PC-3 (cell line): ENCODE results near the gene HYCC1. TPM values are rescaled to one million over a fixed set of nuclear protein-coding genes. Genes with fewer than 3 reads are reported as not detected.

Source experiments
- ATAC-seq: fragments of 200-7000 bp; cut with Tn5 transposase; 2 replicates; pipeline ENCODE4 v1.9.1; 2020; ENCODE audit warnings: mild to moderate bottlenecking, moderate library complexity
- BruUV-seq: library from RNA; stranded (reverse); fragments of 400-500 nt; replicated peaks from 2 replicates; lab custom pipeline; 2021; lab: Mats Ljungman, UMichigan
- CTCF ChIA-PET: fragments of 300-600 bp; sonication (Branson Sonifier 250); formaldehyde crosslinking; loops from one replicate; lab custom pipeline; 2022; ENCODE audit warnings: antibody characterized with exemption; lab: Charles Lee
- POLR2A ChIA-PET: fragments of 300-600 bp; sonication (Branson Sonifier 250); formaldehyde crosslinking; loops from one replicate; lab custom pipeline; 2022; ENCODE audit warnings: antibody characterized with exemption; ENCODE audit not compliant: unreplicated experiment; lab: Charles Lee
- DNase-seq: peaks from one replicate; pipeline ENCODE4 v3.0.0-alpha.2; 2015
- H2AFZ ChIP-seq: fragments of 300-600 bp; sonication (generic); 2 replicates; pipeline ENCODE4 v1.6.0; 2016; ENCODE audit warnings: antibody characterized with exemption, low read length
- H3F3A ChIP-seq: fragments of 300-600 bp; sonication (generic); one replicate; pipeline ENCODE4 v1.6.0; 2017; ENCODE audit warnings: antibody characterized with exemption, low read length, control low read depth, mild to moderate bottlenecking; ENCODE audit not compliant: unreplicated experiment
- H3K27ac ChIP-seq: fragments of 300-600 bp; sonication (generic); 2 replicates; pipeline ENCODE4 v1.5.1; 2016; ENCODE audit warnings: mild to moderate bottlenecking, low read length
- H3K27me3 ChIP-seq: fragments of 300-600 bp; sonication (generic); 2 replicates; pipeline ENCODE4 v1.6.1; 2016; ENCODE audit warnings: low read length, mixed read lengths
- H3K36me3 ChIP-seq: fragments of 300-600 bp; sonication (generic); 2 replicates; pipeline ENCODE4 v1.6.1; 2016; ENCODE audit warnings: low read depth, mixed run types, low read length, mixed read lengths
- H3K4me1 ChIP-seq: fragments of 300-600 bp; sonication (generic); 2 replicates; pipeline ENCODE4 v1.5.1; 2016; ENCODE audit warnings: low read length; ENCODE audit not compliant: insufficient read depth
- H3K4me2 ChIP-seq: fragments of 300-600 bp; sonication (generic); 2 replicates; pipeline ENCODE4 v1.6.0; 2016; ENCODE audit warnings: low read length
- H3K4me3 ChIP-seq: fragments of 300-600 bp; sonication (generic); 2 replicates; pipeline ENCODE4 v1.5.1; 2016; ENCODE audit warnings: mild to moderate bottlenecking, low read length, mixed read lengths
- H3K79me2 ChIP-seq: fragments of 300-600 bp; sonication (generic); 2 replicates; pipeline ENCODE4 v1.6.1; 2017; ENCODE audit warnings: low read length, mixed read lengths
- H3K9ac ChIP-seq: fragments of 300-600 bp; sonication (generic); 2 replicates; pipeline ENCODE4 v1.6.0; 2016; ENCODE audit warnings: mild to moderate bottlenecking, low read length
- H3K9me2 ChIP-seq: fragments of 300-600 bp; sonication (generic); replicated peaks from 2 replicates; pipeline ENCODE4 v1.6.1; 2016; ENCODE audit warnings: mixed run types, low read length, mixed read lengths
- H3K9me3 ChIP-seq: fragments of 300-600 bp; sonication (generic); 2 replicates; pipeline ENCODE4 v1.6.1; 2016; ENCODE audit warnings: low read length, mixed read lengths
- H4K20me1 ChIP-seq: fragments of 300-600 bp; sonication (generic); 2 replicates; pipeline ENCODE4 v1.6.1; 2016; ENCODE audit warnings: low read length, mixed read lengths
- EZH2 ChIP-seq: fragments of 300-600 bp; sonication (generic); IDR thresholded peaks from one replicate; pipeline ENCODE4 v1.6.1; 2017; ENCODE audit warnings: antibody characterized with exemption, mild to moderate bottlenecking, low read length; ENCODE audit not compliant: unreplicated experiment
- EZH2phosphoT487 ChIP-seq: fragments of 300-600 bp; sonication (generic); IDR thresholded peaks from 2 replicates; pipeline ENCODE4 v1.6.1; 2018; ENCODE audit warnings: mild to moderate bottlenecking, antibody characterized with exemption, low read length, borderline replicate concordance
- intact Hi-C: fragments of 100-400 bp; cut with micrococcal nuclease; formaldehyde crosslinking; loops from 2 replicates; pipeline ENCODE4 v1.9.0; 2023
- total RNA-seq: library from RNA; depleted of rRNA; stranded (reverse); fragments of >200 nt; gene quantifications from 2 replicates; pipeline ENCODE4 v1.2.3, GENCODE V29; 2014
- TF ChIP-seq, protein P1 (sequence below): fragments of 300-600 bp; sonication (generic); conservative IDR thresholded peaks from 2 replicates; pipeline ENCODE4 v1.5.1; 2017; ENCODE audit warnings: antibody characterized with exemption, low read depth, mild to moderate bottlenecking, low read length

The HYCC1 gene
- total RNA-seq, 1 experiment from 2014 or later, result 15.5 TPM

- CTCF ChIA-PET, result no interaction called here
- H3K27me3 ChIP-seq, result no peaks in the 10 kb centered on the region
Observed at GRCh38 chr7:23061327-23061726, 47.4 kb upstream of the HYCC1 start.

GRCh38 chr7:23058408-23059096 lies 44.6 kb upstream of the HYCC1 start:
- H3K4me3 ChIP-seq, result no peak overlapping the region
- DNase-seq, result no peak
- no peaks in the 10 kb centered on the region for H3K9me2 ChIP-seq
- H3K79me2 ChIP-seq, result no peaks in the 10 kb centered on the region
- H3K27ac ChIP-seq, result no peak overlapping the region
- ChIA-PET CTCF (interaction anchor here (0.6 kb wide), 1 partner anchor 485 kb away, joined by 4 read pairs; no protein-coding TSS in a partner anchor), POLR2A (interaction anchor here (0.6 kb wide), 1 partner anchor 238 kb away, joined by 8 read pairs; no protein-coding TSS in a partner anchor)
- H3K36me3 ChIP-seq, result no peaks in the 10 kb centered on the region
- no peak overlapping the region for H2AFZ ChIP-seq
- TF ChIP-seq, protein P1, sequence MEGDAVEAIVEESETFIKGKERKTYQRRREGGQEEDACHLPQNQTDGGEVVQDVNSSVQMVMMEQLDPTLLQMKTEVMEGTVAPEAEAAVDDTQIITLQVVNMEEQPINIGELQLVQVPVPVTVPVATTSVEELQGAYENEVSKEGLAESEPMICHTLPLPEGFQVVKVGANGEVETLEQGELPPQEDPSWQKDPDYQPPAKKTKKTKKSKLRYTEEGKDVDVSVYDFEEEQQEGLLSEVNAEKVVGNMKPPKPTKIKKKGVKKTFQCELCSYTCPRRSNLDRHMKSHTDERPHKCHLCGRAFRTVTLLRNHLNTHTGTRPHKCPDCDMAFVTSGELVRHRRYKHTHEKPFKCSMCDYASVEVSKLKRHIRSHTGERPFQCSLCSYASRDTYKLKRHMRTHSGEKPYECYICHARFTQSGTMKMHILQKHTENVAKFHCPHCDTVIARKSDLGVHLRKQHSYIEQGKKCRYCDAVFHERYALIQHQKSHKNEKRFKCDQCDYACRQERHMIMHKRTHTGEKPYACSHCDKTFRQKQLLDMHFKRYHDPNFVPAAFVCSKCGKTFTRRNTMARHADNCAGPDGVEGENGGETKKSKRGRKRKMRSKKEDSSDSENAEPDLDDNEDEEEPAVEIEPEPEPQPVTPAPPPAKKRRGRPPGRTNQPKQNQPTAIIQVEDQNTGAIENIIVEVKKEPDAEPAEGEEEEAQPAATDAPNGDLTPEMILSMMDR, result no peak
- no peak for TF ChIP-seq EZH2
- TF ChIP-seq EZH2phosphoT487, result no peak
- H3K9me3 ChIP-seq, result no peaks in the 10 kb centered on the region
- H3K4me1 ChIP-seq, result no peaks in the 10 kb centered on the region
- ATAC-seq, result 0 out of 2 replicates have a peak, but pooled peaks have one; percentile 29
- intact Hi-C loops, result loop anchor here (5.0 kb wide), 2 partner anchors 276 to 536 kb away; no protein-coding TSS in a partner anchor
- no peaks in the 10 kb centered on the region for H4K20me1 ChIP-seq
- no peaks in the 10 kb centered on the region for H3F3A ChIP-seq
- no peaks in the 10 kb centered on the region for H3K27me3 ChIP-seq
- H3K4me2 ChIP-seq, result no peak overlapping the region
- no TSS peak for BruUV-seq
- H3K9ac ChIP-seq, result no peak overlapping the region

More at GRCh38 chr7:23061327-23061726, 47.4 kb upstream of the HYCC1 start:
- H2AFZ ChIP-seq, result no peak overlapping the region
- no peak overlapping the region for H3K4me3 ChIP-seq
- intact Hi-C loops, result no loop called here
- no peak overlapping the region for H3K9ac ChIP-seq
- no peak overlapping the region for H3K27ac ChIP-seq
- H3K79me2 ChIP-seq, result no peaks in the 10 kb centered on the region
- H3K9me2 ChIP-seq, result no peaks in the 10 kb centered on the region
- no peak overlapping the region for H3K4me2 ChIP-seq
- ATAC-seq (no peak), DNase-seq (no peak)
- H4K20me1 ChIP-seq, result no peaks in the 10 kb centered on the region
- H3K36me3 ChIP-seq, result no peaks in the 10 kb centered on the region
- no peaks in the 10 kb centered on the region for H3K9me3 ChIP-seq
- no peaks in the 10 kb centered on the region for H3F3A ChIP-seq
- POLR2A ChIA-PET, result no interaction called here
- TF ChIP-seq, protein P1, result no peak
- TF ChIP-seq EZH2 (no peak), EZH2phosphoT487 (no peak)
- no TSS peak for BruUV-seq
- no peaks in the 10 kb centered on the region for H3K4me1 ChIP-seq
